Uterus (tissue), 2 donors: ENCODE results near the gene KLF6.

Experiments used
- POLR2A ChIP-seq, 2 donors: fragments of 450-650 bp; IDR thresholded peaks; one replicate each; pipeline ENCODE4 v1.6.1; 2016; ENCODE audit warnings: antibody characterized with exemption in 2 of 2, mild to moderate bottlenecking in 1 of 2, moderate library complexity in 1 of 2
- TF ChIP-seq, protein P1 (sequence below), 4 experiments: fragments of 200-600 bp in 2 of 4; fragments of 450-650 bp in 2 of 4; sonication (generic) in 2 of 4; IDR thresholded peaks; one replicate each; pipeline ENCODE4 v1.5.1; 2016 to 2019; ENCODE audit warnings: antibody characterized with exemption in 4 of 4, mild to moderate bottlenecking in 2 of 4, moderate library complexity in 1 of 4

GRCh38 chr10:3785251-3785850 lies 342 bp upstream of the KLF6 start:
- TF ChIP-seq, protein P1, sequence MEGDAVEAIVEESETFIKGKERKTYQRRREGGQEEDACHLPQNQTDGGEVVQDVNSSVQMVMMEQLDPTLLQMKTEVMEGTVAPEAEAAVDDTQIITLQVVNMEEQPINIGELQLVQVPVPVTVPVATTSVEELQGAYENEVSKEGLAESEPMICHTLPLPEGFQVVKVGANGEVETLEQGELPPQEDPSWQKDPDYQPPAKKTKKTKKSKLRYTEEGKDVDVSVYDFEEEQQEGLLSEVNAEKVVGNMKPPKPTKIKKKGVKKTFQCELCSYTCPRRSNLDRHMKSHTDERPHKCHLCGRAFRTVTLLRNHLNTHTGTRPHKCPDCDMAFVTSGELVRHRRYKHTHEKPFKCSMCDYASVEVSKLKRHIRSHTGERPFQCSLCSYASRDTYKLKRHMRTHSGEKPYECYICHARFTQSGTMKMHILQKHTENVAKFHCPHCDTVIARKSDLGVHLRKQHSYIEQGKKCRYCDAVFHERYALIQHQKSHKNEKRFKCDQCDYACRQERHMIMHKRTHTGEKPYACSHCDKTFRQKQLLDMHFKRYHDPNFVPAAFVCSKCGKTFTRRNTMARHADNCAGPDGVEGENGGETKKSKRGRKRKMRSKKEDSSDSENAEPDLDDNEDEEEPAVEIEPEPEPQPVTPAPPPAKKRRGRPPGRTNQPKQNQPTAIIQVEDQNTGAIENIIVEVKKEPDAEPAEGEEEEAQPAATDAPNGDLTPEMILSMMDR (IDR thresholded peaks at IDR 0.05): peak in 1 of 4 experiments; percentile 51
- TF ChIP-seq POLR2A (IDR thresholded peaks at IDR 0.05): peak; percentile 99 to 100
